CD14-positive monocyte (primary cell): Measurements from ENCODE around the gene MYB. TPM values are rescaled to one million over a fixed set of nuclear protein-coding genes. Genes with fewer than 3 reads are reported as not detected.

Source experiments
- DNase-seq, 3 donors: peaks; one replicate each; pipeline ENCODE4 v3.0.0-alpha.2; 2011 to 2022
- H2AFZ ChIP-seq: 2 replicates; pipeline ENCODE4 v1.6.0; 2012; ENCODE audit warnings: mild to moderate bottlenecking, low read depth, low read length, inconsistent platforms; ENCODE audit not compliant: insufficient read depth, poor library complexity, severe bottlenecking
- H3K27ac ChIP-seq, 2 donors: 1 replicate in 1 of 2; 2 replicates in 1 of 2; pipeline ENCODE4 v1.5.1; 2012 to 2013; ENCODE audit warnings: low read length in 2 of 2, control low read depth in 1 of 2, inconsistent platforms in 1 of 2, low read depth in 1 of 2, mild to moderate bottlenecking in 1 of 2
- H3K27me3 ChIP-seq, 2 donors: one replicate each; pipeline versions ENCODE4 v1.6.0 to v1.6.1; 2011 to 2013; ENCODE audit warnings: low read length in 2 of 2; ENCODE audit not compliant: control insufficient read depth in 2 of 2, insufficient read depth in 2 of 2
- H3K36me3 ChIP-seq, 2 donors: replicated peaks in 1 of 2; 1 replicate in 1 of 2; 2 replicates in 1 of 2; pipeline versions ENCODE4 v1.5.1 to v1.6.1; 2012 to 2013; ENCODE audit warnings: low read length in 2 of 2, control low read depth in 1 of 2, inconsistent platforms in 1 of 2, mild to moderate bottlenecking in 1 of 2; ENCODE audit not compliant: insufficient read depth in 2 of 2, control insufficient read depth in 1 of 2
- H3K4me1 ChIP-seq, 2 donors: 1 replicate in 1 of 2; 2 replicates in 1 of 2; pipeline versions ENCODE4 v1.5.1 to v1.6.1; 2012 to 2013; ENCODE audit warnings: low read length in 2 of 2, control low read depth in 1 of 2, inconsistent platforms in 1 of 2, mild to moderate bottlenecking in 1 of 2, moderate library complexity in 1 of 2; ENCODE audit not compliant: insufficient read depth in 2 of 2, control insufficient read depth in 1 of 2
- H3K4me2 ChIP-seq: replicated peaks from 2 replicates; pipeline ENCODE3; 2012; ENCODE audit warnings: low read length, moderate library complexity, mild to moderate bottlenecking; ENCODE audit not compliant: poor library complexity, severe bottlenecking; ENCODE audit errors: extremely low read depth
- H3K4me3 ChIP-seq, 3 experiments: fragments of 200-600 bp in 1 of 3; sonication (generic) in 1 of 3; replicated peaks in 1 of 3; 1 replicate in 2 of 3; 2 replicates in 1 of 3; pipeline ENCODE4 v1.5.1; 2011 to 2013; ENCODE audit warnings: low read length in 3 of 3, mild to moderate bottlenecking in 3 of 3, control low read depth in 2 of 3, low read depth in 2 of 3, inconsistent platforms in 1 of 3, moderate library complexity in 1 of 3
- H3K79me2 ChIP-seq: 2 replicates; pipeline ENCODE4 v1.6.0; 2012; ENCODE audit warnings: mild to moderate bottlenecking, control low read depth, inconsistent platforms, low read length, moderate library complexity; ENCODE audit not compliant: insufficient read depth
- H3K9ac ChIP-seq: 2 replicates; pipeline ENCODE4 v1.6.0; 2017; ENCODE audit warnings: low read length, mild to moderate bottlenecking; ENCODE audit not compliant: insufficient read depth, poor library complexity, severe bottlenecking
- H3K9me3 ChIP-seq, 2 donors: replicated peaks in 1 of 2; 1 replicate in 1 of 2; 2 replicates in 1 of 2; pipeline versions ENCODE4 v1.5.1 to v1.6.1; 2012 to 2013; ENCODE audit warnings: low read length in 2 of 2, control low read depth in 1 of 2; ENCODE audit not compliant: control insufficient read depth in 1 of 2, insufficient read depth in 1 of 2
- H4K20me1 ChIP-seq: 2 replicates; pipeline ENCODE4 v1.6.0; 2012; ENCODE audit warnings: mild to moderate bottlenecking, low read length, control low read depth, moderate library complexity; ENCODE audit not compliant: insufficient read depth
- H3K27ac Mint-ChIP-seq, 7 donors: one replicate each; pipeline ENCODE4 v1.8.0; 2020; ENCODE audit warnings: mild to moderate bottlenecking in 7 of 7, mixed read lengths in 7 of 7, moderate library complexity in 6 of 7, inconsistent platforms in 2 of 7
- H3K27me3 Mint-ChIP-seq, 3 donors: one replicate each; pipeline ENCODE4 v1.8.0; 2021 to 2022; ENCODE audit warnings: low read depth in 3 of 3, mild to moderate bottlenecking in 3 of 3, mixed read lengths in 3 of 3, moderate library complexity in 3 of 3, inconsistent platforms in 1 of 3
- H3K36me3 Mint-ChIP-seq, 2 donors: one replicate each; pipeline ENCODE4 v1.8.0; 2020; ENCODE audit warnings: mixed read lengths in 2 of 2, inconsistent platforms in 1 of 2, mild to moderate bottlenecking in 1 of 2
- H3K4me1 Mint-ChIP-seq: one replicate; pipeline ENCODE4 v1.8.0; 2020; ENCODE audit warnings: mild to moderate bottlenecking, mixed read lengths
- H3K4me3 Mint-ChIP-seq, 2 donors: one replicate each; pipeline ENCODE4 v1.8.0; 2020; ENCODE audit warnings: mild to moderate bottlenecking in 2 of 2, mixed read lengths in 2 of 2, moderate library complexity in 1 of 2
- H3K9me3 Mint-ChIP-seq, 7 donors: one replicate each; pipeline ENCODE4 v1.8.0; 2020 to 2022; ENCODE audit warnings: mixed read lengths in 7 of 7, mild to moderate bottlenecking in 6 of 7, moderate library complexity in 6 of 7, inconsistent platforms in 2 of 7
- WGBS: methylation state at CpG from one replicate; pipeline ENCODE4 v1.1.5; 2013; ENCODE audit warnings: missing lambda C conversion rate; ENCODE audit not compliant: insufficient coverage; 5-methylcytosine and 5-hydroxymethylcytosine counted together
- intact Hi-C, 2 donors: fragments of 100-400 bp; cut with micrococcal nuclease; formaldehyde crosslinking; loops; one replicate each; pipeline versions ENCODE4 v1.15.0 to v1.15.1; 2023
- polyA plus RNA-seq, 3 donors: library from polyadenylated mRNA; depleted of rRNA in 1 of 3; unstranded in 2 of 3; stranded (reverse) in 1 of 3; fragments of 300-500 nt in 2 of 3; fragments of >200 nt in 1 of 3; fragmentation: Illumina TruSeq in 2 of 3; gene quantifications; 1 replicate in 2 of 3; 2 replicates in 1 of 3; pipeline ENCODE4 v1.2.3, GENCODE V29; 2012 to 2021
- TF ChIP-seq, protein P1 (sequence below): fragments of 200-600 bp; IDR thresholded peaks from one replicate; pipeline ENCODE4 v1.8.0; 2022; ENCODE audit warnings: antibody characterized with exemption, mild to moderate bottlenecking

Gene MYB
- polyA plus RNA-seq, 3 donors, result 1.5 to 2.2 (median 1.7) TPM

DNA sequence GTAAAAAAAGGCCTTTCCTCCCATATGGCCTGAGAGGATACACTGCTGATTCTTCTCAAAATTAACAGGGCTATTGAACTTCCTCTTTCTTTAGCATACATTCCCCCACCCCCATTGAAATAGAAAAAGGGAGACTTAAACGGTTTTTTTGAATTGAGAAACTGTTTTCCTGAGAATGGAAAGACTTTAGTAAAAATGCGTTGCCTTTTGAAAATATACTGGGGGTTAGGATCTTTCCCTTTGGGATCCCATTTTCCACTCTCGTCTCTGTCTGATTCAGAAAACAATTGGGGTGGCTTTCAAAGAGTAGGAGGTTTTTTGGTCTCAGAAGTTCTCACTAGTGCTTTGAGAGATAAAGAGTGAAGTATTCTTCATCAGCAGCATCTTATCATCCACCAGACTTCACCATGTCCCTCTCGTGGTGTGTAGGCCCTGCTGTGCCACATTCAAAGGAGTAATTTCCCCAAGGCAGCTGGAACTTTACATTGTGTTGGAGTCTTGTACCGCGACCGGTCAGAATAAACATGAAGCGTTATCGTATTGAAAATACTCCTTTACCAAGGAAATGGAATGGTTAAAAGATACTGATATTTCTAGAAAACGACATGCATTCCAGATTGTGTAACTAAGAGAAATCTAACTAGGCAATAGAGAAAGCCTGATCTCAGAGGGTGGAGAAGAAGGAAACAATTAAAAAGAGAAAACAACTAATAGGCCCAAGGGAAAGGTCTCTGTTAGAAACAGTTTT, 10.6 kb downstream of the MYB start:
- intact Hi-C loops, result no loop called here
- Histone ChIP-seq H3K9ac (no peak overlapping the region), H3K79me2 (peaks cover 87% of the 10 kb centered on the region), H3K4me1 (peaks cover 76 to 87% of the 10 kb centered on the region in 2 donors), H3K4me2 (peak overlapping the region; percentile 69), H4K20me1 (no peaks in the 10 kb centered on the region), H3K27ac (peak overlapping the region; percentile 16 to 79), H3K4me3 (peak overlapping the region in 2 of 3 experiments; percentile 27 to 63), H3K27me3 (no peaks in the 10 kb centered on the region), H3K9me3 (no peaks in the 10 kb centered on the region), H3K36me3 (no peaks in the 10 kb centered on the region), H2AFZ (peak overlapping the region; percentile 72)
- H3K9me3 Mint-ChIP-seq, result no peaks in the 10 kb centered on the region
- peaks cover 0 to 2% of the 10 kb centered on the region in 2 donors for H3K36me3 Mint-ChIP-seq
- WGBS, result no CpG with 5 or more reads among the region's 10 CpGs
- peak overlapping the region; percentile 28 to 72 for H3K4me3 Mint-ChIP-seq
- TF ChIP-seq, protein P1, sequence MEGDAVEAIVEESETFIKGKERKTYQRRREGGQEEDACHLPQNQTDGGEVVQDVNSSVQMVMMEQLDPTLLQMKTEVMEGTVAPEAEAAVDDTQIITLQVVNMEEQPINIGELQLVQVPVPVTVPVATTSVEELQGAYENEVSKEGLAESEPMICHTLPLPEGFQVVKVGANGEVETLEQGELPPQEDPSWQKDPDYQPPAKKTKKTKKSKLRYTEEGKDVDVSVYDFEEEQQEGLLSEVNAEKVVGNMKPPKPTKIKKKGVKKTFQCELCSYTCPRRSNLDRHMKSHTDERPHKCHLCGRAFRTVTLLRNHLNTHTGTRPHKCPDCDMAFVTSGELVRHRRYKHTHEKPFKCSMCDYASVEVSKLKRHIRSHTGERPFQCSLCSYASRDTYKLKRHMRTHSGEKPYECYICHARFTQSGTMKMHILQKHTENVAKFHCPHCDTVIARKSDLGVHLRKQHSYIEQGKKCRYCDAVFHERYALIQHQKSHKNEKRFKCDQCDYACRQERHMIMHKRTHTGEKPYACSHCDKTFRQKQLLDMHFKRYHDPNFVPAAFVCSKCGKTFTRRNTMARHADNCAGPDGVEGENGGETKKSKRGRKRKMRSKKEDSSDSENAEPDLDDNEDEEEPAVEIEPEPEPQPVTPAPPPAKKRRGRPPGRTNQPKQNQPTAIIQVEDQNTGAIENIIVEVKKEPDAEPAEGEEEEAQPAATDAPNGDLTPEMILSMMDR, result no peak
- peaks cover 78% of the 10 kb centered on the region for H3K4me1 Mint-ChIP-seq
- H3K27ac Mint-ChIP-seq, result peak overlapping the region; percentile 81 to 92 (median 90)
- no peaks in the 10 kb centered on the region for H3K27me3 Mint-ChIP-seq
- peak in 2 of 3 donors; percentile 39 to 49 for DNase-seq

DNA sequence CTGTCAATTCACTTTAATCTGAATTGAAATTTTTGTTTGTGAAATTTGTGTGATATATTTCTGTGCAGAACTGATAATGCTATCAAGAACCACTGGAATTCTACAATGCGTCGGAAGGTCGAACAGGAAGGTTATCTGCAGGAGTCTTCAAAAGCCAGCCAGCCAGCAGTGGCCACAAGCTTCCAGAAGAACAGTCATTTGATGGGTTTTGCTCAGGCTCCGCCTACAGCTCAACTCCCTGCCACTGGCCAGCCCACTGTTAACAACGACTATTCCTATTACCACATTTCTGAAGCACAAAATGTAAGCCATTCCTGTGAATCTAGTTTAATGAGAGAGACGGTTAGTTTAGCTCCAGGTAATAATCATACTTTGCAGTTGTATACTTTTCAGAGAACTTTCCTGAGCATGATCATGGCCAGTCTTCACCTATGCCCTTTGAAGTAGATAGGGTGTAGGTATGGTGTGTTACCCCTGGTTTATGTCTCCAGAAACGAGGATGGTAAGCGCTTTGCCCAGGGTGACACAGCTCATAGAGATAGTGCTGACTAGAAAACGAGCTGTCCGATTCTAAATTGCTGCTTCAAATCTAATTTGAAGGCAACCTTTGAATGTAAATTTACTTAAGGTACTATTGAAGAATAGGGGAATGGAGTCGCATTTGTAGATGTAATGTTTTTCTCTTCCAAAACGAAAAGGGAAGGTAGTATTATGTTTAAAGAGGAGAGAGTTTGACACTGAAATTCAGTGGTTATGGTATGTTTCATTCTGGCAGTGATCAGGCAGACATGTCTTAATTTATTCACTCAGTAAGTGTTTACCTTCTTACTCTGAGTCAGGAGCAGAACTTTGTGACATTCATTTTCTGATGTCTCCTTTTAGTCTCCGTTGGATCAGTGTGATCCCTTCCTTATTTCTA, 11.4 kb downstream of the MYB start:
- Histone ChIP-seq H4K20me1 (no peaks in the 10 kb centered on the region), H3K27ac (peak overlapping the region; percentile 29 to 79), H3K9ac (no peak overlapping the region), H3K79me2 (peaks cover 87% of the 10 kb centered on the region), H3K9me3 (no peaks in the 10 kb centered on the region), H3K4me1 (peaks cover 84 to 95% of the 10 kb centered on the region in 2 donors), H3K36me3 (no peaks in the 10 kb centered on the region), H2AFZ (peak overlapping the region; percentile 72), H3K4me3 (peak overlapping the region in 1 of 3 experiments; percentile 63), H3K27me3 (no peaks in the 10 kb centered on the region), H3K4me2 (peak overlapping the region; percentile 69)
- TF ChIP-seq, protein P1, result no peak
- Mint-ChIP-seq H3K36me3 (peaks cover 0 to 2% of the 10 kb centered on the region in 2 donors), H3K4me3 (peak overlapping the region in 1 of 2 donors; percentile 72), H3K4me1 (peaks cover 87% of the 10 kb centered on the region), H3K27ac (peak overlapping the region; percentile 81 to 92 (median 90)), H3K27me3 (no peaks in the 10 kb centered on the region), H3K9me3 (no peaks in the 10 kb centered on the region)
- intact Hi-C loops, result no loop called here
- WGBS, result 68% methylated on average over 7 of the region's 13 CpGs
- DNase-seq, result no peak
